T-helper 2 cell treated with Interferon-gamma antibody and Interleukin-4, amounts not matched to agents 100 ng/mL and 5 ng/mL, for 36 hours (primary cell): ENCODE results near the gene PTPRM. TPM values are rescaled to one million over a fixed set of nuclear protein-coding genes. Genes with fewer than 3 reads are reported as not detected.

ENCODE experiments used
- intact Hi-C: fragments of 100-400 bp; cut with micrococcal nuclease; formaldehyde crosslinking; loops from one replicate; pipeline ENCODE4 v1.15.1; 2023
- total RNA-seq: library from RNA; stranded (reverse); gene quantifications from 2 replicates; pipeline ENCODE4 v1.2.3, GENCODE V29; 2022

The PTPRM gene
- total RNA-seq, 1 donor from 2014 or later, result 6.9 TPM

DNA sequence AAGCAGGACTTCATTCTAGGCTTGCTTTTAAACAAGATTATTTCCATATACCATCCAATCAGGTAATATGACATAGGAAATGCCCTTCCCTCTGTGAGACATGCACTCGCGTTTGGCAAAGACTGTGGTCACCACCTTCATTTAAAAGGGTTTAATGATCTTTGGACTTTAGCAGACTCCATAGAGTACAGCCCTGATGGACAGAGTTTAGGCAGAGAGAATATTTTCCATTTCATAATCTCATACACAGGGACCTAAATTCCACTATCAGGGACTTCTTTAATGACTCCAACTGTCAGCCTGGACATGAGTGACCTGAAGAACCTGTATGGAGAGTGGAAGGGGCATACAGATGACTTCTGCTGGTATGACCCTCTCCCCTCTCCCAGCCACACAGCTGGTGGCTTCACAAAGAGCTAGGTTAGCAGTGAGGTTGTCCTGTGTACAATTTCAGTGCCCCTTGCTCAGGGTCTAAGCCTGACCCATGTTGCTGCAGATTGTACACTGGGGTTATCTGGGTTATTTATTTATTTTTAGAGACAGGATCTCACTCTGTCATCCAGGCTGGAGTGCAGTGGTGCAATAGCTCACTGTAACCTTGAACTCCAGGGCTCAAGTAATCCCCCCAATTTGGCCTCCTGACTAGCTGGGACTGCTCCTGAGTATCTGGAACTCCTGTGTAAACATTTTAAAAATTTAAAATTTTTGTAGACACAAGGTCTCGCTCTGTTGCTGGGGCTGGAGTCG, 59.2 kb downstream of the PTPRM start:
- intact Hi-C loops, result no loop called here

DNA sequence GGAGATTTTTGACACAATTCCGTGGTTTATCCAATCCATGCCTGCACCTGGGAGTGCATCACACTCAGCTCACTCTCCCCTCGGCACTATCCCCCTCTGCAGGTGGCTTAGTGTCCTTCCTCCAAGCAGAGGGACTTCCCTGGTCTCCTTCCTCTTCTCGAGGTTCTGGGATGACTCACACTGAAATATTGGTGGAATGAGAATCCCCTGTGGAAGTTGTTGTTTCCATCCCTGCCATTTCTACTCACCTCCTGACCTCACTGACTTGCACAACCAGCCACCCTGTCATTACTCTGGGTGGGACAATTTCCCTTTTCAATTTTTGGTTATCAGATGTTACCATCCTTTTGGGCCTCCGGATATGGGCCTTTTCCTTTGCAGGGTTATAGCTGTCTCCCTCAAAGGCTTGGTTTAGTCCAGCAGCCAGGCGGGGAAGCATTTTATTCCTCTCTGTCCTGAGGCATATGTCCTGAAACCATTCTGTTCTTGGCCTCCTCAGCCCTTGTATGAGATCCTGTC, 59.9 kb downstream of the PTPRM start:
- intact Hi-C loops, result no loop called here

DNA sequence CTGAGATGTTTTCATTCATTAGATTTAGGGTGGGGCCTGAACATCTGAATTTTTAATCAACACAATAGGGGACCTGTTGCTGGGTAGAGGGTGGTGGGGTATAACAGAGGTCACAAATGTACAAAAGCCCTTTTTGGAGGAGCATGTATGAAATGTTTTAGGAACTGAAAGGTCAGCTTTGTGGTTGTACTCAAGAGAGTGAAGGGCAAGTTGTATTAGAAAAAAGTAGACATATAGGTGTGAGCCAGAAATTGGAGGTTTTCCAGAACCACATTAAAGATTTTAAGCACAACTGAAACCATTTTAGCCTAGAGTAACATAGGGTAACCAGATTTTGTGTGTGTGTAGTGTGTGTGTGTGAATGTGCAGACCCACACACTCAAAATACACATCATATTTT, 62.3 kb downstream of the PTPRM start:
- intact Hi-C loops, result no loop called here

DNA sequence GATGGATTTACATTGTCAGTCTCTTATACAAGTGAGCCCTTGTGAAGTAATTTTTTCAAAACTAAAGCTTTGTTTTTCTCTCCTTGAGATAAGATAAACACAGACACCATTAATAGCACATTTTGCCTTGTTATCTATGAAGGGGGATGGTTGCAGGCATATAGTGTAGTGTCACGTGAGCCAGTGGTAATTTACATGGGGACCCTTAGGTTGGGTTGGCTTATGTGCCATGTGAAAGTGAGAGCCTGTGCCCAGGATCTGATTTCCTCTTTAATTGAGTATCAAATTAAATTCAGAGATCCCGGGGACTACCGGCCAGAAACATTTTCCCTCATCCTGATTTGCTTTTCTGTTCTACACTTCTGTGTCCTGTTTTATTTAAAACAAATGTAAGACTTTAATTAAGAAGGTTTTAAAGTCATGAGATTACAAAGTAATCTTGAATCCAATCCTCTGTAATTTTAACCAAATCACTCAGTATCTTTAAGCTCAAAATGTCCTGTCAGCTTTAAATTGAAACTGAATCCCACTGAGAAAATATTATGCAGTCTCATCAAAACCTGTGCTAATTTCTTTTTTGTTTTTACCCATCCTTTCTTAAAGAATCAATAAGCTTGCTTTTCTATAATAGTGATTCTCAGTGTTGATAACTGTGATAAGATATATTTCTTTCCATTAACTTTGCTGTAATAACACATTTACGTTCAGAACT, 63.8 kb downstream of the PTPRM start:
- intact Hi-C loops, result no loop called here

DNA sequence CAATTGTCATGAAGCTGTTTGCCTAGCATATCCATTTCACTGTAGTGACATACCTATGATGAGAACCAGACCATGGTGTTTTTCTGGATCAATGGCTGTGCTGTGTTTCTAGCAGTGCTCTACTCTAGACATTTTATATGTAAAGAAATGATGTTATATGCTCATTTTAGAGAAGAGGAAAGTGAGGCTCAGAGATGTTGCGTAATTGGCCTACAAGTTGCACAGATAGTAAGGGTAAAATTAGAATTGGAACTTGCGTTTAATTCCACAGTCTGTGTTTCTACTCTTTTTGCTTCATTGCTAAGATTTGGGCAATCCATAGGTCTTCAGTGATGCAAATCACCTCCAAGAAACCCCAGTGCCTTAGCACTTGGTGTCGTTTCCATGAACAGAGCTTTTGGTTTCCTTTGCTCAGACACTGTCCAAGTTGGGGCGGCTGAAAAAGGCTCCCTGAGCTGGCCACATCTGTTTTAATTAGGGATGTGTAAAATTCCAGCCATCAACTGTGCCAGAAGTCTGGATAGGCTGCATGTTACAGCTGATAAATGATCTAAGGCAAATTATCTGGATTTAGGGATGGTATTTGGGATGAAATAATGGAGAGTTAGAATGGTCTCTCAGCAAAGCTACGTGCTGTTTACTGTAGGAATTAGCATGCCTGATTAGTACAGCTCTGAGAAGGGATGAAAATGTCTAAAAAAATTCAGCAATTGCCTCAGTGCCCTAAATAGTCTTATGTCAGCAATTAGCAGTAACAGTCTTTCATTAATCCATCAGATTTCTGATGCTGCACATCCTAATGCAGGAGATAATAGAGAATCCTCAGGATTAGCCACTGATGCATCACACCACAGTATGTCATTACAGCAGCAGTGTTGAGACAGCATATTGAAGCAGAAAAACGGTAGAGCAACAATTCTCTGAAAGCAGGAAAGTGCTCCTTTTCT, 65.3 kb downstream of the PTPRM start:
- intact Hi-C loops, result no loop called here

DNA sequence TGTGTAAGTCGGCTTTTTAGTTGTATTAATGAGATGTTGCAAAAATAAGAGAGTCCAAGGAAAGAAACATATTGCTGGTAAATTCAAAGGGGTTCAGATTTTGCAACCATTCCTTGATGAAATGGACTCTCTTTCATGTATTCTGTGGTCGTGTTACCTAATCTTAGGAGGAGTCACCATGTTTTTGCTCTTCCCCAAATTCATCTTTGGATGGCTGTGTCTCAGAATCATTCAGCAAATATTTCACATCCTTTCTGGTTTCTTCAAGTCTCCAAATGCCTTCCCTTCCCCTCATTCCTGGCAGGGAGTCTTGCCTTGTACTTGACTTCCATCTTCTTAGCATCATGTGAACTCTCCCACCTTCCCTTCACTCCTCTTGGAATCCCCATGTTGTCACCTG, 66.1 kb downstream of the PTPRM start:
- intact Hi-C loops, result no loop called here

DNA sequence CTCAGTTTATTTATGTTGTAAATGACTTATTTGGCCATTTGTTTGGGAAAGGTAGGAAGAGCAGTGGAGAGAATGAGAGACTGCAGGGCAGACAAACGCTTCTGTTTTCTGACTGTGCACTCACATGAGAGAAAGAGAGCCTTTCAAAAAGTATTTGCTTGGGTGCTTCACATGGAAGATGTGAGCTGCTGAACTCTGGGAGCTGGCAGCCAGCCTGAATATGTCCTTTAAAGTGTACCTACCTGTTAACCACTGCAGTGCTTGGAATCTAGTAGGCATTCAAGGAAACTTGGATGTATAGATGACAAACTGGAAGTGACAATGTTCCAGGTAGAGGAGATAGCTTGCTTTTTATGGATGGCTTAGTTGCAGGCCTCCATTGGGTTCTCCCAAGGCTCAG, 68.8 kb downstream of the PTPRM start:
- intact Hi-C loops, result no loop called here

DNA sequence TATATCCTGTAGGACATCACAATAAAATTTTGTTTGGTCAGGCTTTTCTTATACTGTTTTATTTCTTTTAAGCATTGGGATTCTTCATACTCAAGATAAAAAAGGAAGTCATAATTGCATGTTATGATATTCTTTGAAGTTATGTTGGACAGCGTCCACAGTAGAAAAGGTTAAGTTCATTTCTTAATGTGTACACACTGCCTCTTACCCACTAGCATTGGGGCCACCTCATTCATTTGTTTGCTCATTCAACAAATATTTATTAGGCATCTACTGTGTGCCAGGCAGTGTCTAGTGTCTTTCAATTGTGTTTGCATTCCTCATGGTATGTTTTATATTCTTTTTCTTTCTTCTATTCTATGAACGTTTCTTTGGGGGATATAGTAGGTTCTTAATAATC, 70.2 kb downstream of the PTPRM start:
- intact Hi-C loops, result no loop called here

DNA sequence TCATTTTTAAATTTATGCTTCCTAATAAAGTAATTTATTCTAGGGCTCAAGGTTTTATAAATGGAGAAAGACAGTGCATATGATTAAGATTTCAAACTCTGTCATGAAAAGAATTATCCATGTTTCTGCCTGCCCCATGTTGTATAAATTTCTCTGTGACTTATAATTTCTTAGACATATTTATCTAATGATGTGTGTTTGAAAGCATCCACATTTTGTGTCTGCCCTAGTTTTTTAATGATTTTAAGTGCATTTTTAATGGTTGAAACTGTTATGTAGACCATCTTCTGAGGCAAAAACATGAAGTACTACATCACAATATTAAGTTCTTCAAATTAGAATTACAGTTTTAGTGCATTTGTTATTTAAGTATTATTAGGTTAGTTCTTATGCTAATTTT, 71.2 kb downstream of the PTPRM start:
- intact Hi-C loops, result no loop called here

DNA sequence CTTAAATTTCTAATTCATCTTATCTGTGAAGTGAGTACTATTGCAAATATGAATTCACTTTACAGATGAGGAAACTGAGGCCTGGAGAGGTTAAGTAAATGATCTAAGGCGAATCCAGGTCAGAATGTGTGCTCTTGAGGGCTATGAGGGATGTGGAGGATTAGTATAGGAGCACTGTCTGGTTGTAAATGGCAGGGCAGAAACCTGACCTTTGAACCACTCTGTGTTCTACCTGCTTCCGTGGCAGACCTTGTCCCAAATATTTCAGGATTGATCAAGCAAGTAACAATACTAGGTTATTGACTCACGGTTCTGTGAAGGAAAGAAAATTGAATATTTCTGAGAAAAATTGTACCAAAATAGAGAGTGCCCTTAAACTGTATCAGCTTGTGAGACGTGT, 74.7 kb downstream of the PTPRM start:
- intact Hi-C loops, result no loop called here

DNA sequence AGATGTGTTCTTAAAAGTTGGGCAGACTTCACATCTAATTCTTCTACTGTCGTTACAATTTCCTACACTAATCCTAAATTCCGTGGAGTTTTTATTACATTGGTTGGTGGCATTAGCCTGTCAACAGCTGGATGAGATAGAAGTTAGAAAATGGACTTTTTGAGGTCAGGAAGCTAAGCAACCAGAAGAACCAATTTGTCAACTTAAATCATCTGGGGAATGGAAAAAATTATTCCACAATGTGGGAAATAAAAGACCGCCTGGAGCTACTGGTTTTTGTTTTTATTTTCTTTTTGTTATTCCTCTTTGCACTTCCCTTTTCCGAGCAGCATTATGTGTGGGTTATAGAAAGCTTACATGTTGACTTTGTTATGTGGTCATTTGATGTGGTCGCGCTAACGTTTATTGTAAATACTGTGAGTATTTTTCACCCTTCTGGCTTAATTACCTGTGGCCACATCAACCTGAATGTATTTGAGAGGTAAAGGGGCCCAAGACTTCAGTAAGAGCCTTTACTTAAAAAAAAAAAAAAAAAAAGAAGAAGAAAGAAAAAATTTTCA, 75.3 kb downstream of the PTPRM start:
- intact Hi-C loops, result no loop called here

DNA sequence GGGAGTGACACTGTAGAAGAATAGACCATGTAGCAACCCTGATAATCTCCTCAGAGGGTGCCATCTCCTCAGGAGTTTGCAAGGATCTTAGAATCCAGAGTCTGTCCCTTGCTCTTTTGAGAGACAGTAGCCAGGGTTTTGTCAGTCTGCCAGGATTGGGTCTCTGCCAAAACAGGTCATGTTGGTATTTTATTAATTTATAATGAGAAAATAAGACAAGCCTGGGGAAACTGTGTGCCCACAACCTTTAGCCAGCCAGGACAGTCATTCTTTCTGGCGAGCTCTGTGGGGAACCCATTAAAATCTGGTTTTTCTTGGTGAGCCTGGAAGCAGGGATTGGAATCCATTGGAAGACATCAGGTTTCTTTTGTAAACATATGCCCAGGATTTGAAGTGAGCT, 78.6 kb downstream of the PTPRM start:
- intact Hi-C loops, result no loop called here

DNA sequence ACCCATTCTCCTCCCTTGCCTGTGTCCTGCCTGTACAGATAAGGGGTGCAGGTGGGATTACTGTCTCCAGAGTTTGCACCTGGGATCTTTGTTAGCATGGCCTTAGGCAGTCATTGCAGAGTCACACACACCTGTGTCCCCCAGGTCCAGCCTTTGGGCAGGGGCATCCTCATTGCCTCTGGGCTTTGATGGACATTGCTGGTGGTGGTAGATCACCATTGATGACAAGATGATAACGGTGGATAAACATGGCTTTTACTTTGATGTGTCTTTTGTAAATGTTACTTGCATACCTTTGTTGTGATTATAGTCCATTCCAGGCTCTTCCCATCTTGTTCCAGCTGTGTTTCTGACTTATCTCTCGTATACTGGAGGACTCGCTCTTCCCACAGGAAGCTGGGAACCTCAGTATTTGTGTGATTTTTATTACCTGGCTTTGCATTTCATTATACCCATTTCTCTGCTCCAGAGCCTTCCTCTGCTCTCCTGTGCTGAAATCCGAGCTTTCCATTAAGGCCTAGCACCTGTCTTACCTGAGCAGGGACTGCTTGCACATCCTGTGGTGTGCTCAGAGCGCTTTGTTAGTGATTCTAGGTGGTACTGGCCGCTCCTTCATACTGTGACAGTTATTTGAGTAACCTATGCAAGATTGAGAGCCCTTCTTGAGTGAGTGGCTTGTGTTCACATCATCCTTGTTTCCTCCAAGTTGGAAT, 79.2 kb downstream of the PTPRM start:
- intact Hi-C loops, result no loop called here

DNA sequence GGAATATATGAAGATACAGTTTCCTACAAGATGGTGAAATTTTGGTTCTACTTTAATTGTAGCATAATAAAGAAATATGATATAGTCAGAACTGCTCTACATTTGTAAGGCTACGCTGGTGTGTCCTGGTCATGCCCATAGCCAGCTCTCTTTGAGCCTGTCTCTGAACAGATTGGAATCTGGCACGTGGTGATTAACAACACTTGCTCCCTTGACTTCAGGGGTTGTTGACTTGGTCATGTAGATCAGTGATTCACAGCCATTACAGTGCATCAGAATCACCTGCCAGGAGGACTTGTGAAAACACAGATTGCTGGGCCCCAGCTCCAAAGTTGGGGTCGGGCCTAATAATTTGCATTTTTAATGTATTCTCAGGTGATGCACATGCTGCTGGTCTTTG, 80.4 kb downstream of the PTPRM start:
- intact Hi-C loops, result no loop called here

DNA sequence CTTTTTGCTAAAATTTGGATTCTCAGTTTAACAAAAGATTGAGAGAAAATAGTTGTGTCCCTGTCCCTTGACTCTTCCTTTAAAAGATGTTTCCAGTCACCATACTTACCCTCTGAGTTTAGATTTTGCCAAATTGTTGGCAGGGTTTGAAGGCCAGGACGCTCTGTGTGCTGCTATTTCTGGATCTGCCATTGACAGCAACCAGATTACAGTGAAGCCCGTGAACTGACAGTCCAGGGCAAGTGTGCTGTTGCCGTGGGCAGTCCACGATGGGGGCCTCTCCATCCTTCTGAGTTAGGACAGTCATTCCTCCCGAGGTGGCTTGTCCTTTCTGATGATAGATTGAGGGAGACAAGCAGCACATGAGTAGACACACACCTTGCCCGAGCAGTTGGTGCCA, 89.9 kb downstream of the PTPRM start:
- intact Hi-C loops, result no loop called here

DNA sequence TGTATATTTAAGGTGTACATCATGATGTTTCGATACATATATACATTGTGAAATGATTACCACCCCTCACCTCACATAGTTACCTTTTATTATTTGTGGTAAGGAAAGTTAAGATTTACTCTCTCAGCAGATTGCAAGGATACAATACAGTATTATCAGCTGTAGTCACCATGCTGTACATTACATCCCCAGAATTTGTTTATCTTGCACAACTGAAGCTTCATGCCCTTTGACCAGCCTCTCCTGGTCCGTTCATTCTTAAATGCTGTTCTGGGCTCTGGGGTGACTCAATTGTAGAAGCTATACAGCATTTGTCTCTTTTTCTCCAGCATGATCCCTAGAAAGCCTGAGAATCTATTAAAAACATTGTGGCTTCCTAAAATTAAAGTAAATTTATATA, 90.8 kb downstream of the PTPRM start:
- intact Hi-C loops, result no loop called here

DNA sequence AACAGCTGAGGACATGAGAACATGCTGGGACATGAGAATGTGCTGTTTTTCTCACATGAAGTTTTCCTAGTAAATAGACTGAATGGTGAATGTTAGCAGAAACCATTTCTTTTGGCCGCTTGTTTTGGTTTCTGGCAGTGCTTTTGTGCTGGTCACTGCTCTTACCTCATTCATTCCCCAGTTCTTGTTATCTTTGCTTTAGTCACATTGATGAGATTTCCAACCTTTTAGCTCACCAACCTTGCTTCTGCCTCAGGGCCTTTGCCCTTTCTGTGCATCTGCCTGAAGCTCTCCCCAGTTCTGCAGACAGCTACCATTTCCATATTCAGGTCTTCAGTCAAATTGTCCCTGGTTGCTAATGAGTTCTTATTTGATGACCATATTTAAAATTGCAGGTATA, 91.6 kb downstream of the PTPRM start:
- intact Hi-C loops, result no loop called here

DNA sequence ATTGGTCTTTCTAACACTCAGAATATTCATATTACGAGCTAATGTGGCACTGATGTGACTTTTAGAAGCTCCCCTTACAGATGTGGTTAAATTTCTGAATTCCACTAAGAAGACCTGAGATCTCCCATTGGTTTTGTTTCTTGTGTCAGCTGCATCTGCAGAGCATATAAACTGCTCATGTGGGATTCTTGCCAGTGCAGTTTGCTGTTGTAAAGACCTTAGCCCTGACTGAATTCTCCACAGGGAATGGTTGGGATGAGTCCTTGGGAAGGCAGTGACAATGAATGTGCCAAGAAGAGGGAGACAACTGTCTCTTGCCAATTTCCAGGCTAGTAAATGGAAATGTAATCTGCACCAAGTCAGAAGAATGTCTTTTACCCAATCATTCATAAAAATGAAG, 94.1 kb downstream of the PTPRM start:
- intact Hi-C loops, result no loop called here

DNA sequence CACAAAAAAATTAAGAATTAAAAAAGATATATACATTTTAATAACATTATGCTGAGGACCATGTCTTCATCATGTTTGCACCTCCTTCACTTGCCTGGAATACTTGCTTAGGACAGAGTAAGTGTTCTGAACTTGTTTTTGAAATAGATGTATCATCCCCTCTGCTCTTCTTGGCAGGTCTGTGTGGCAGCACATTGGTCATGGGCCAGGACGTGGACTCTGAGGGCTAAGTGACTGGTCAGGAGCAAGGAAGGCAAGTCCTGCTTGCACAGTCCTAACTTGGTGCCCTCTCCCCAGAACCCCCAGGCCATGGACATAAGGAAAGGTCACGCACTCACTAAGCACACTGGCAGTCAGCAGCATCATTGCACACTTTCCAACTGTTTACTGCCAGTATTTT, 95.8 kb downstream of the PTPRM start:
- intact Hi-C loops, result no loop called here

DNA sequence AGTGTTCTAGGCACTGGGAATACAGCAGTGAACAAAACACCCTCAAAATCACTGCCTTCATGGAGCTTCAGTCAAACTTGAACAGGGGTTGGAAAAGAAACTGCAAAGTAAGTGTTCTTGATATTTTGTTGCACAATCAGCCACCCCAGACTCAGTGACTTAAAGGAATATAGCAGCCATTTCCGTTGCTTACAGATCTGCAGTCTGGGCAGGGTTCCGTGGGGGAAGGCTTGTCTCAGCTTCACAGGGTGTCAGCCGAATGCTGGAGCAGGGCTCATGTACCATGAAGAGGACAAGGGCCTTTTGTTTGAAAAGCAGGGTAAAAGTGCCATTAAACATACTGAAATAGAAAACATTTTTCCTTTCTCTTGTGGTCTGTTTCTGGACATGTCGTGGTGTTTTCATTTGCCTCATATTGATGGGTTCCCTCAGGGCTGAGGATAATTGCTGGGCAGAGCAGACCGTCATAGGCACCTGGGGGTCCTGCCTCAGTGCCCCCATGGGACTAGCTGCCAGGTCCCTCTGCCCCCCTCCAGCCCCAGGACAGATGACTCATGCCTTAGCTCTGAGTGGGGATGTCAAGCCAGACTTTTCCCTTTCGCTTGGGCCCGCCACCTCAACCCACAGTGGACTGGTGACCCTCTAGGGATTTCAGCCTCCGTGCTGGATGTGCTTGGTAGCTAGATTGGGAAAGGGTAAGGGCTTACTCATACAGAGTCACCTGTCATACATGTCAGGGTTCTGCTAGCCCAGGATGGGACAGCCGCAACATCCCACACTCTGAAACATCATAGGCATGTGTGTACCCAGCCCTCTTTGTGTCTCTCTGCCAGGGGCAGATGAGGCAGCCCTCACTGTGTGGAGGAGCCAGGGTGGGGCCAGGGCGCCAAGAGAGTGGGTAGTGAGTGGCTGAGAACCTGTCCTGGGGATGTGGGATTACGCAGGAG, 96.5 kb downstream of the PTPRM start:
- intact Hi-C loops, result no loop called here
